Measurements from ENCODE around the gene CCDC6.

- TF ChIP-seq CTCF (IDR thresholded peaks at IDR 0.05) = no peak
- no peak for TF ChIP-seq POLR2A (IDR thresholded peaks at IDR 0.05)
Measured at GRCh38 chr10:59934701-59935100, 28.3 kb upstream of the CCDC6 start.

Measured in testis (tissue), 2 donors.